WTC11 (cell line): ENCODE data around the gene RHBDL1. TPM values are rescaled to one million over a fixed set of nuclear protein-coding genes. Genes with fewer than 3 reads are reported as not detected.

Source experiments
- ATAC-seq: fragments of 200-7000 bp; cut with Tn5 transposase; 2 replicates; pipeline ENCODE4 v1.10.0; 2021; ENCODE audit warnings: mild to moderate bottlenecking, moderate library complexity
- CTCF ChIA-PET: fragments of 300-600 bp; sonication (Branson Sonifier 250); formaldehyde crosslinking; loops from one replicate; lab custom pipeline; 2021; ENCODE audit warnings: antibody characterized with exemption; lab: Charles Lee
- POLR2A ChIA-PET: fragments of 350-600 bp; sonication (Branson Sonifier 250); formaldehyde crosslinking; loops from one replicate; lab custom pipeline; 2021; ENCODE audit warnings: antibody characterized with exemption; lab: Charles Lee
- DNase-seq: peaks from one replicate; pipeline ENCODE4 v3.0.0; 2021; ENCODE audit warnings: low spot score
- H3K27ac Mint-ChIP-seq: 2 replicates; pipeline ENCODE4 v1.8.0; 2021; ENCODE audit warnings: mixed read lengths
- H3K27me3 Mint-ChIP-seq: 2 replicates; pipeline ENCODE4 v1.8.0; 2021; ENCODE audit warnings: low read depth, mild to moderate bottlenecking, moderate library complexity, mixed read lengths
- H3K36me3 Mint-ChIP-seq: 2 replicates; pipeline ENCODE4 v1.8.0; 2021; ENCODE audit warnings: mixed read lengths
- H3K4me1 Mint-ChIP-seq: 2 replicates; pipeline ENCODE4 v1.8.0; 2022; ENCODE audit warnings: mixed read lengths
- H3K4me3 Mint-ChIP-seq: 2 replicates; pipeline ENCODE4 v1.8.0; 2021; ENCODE audit warnings: mild to moderate bottlenecking, moderate library complexity, mixed read lengths
- H3K9me3 Mint-ChIP-seq: 2 replicates; pipeline ENCODE4 v1.8.0; 2021; ENCODE audit warnings: mixed read lengths
- ATF2 ChIP-seq: sonication (generic); formaldehyde crosslinking; IDR thresholded peaks from 2 replicates; pipeline ENCODE4 v1.8.1; 2022; ENCODE audit warnings: low read depth, missing genetic modification reagents, borderline replicate concordance
- E2F4 ChIP-seq: sonication (generic); formaldehyde crosslinking; IDR thresholded peaks from 2 replicates; pipeline ENCODE4 v1.8.1; 2022; ENCODE audit warnings: low read depth, mild to moderate bottlenecking, moderate library complexity, missing genetic modification reagents, borderline replicate concordance
- E2F5 ChIP-seq: sonication (generic); formaldehyde crosslinking; IDR thresholded peaks from 2 replicates; pipeline ENCODE4 v1.8.1; 2022; ENCODE audit warnings: mild to moderate bottlenecking, moderate library complexity, missing genetic modification reagents
- ESRRA ChIP-seq: sonication (generic); formaldehyde crosslinking; IDR thresholded peaks from 2 replicates; pipeline ENCODE4 v1.8.1; 2022; ENCODE audit warnings: mild to moderate bottlenecking, missing genetic modification reagents, borderline replicate concordance
- GRHL2 ChIP-seq: fragments of 250-450 bp; sonication (Bioruptor Pico); IDR thresholded peaks from 2 replicates; pipeline ENCODE4 v1.8.0; 2022; ENCODE audit warnings: mild to moderate bottlenecking, moderate library complexity; ENCODE audit not compliant: insufficient replicate concordance, severe bottlenecking
- MAX ChIP-seq: sonication (generic); formaldehyde crosslinking; IDR thresholded peaks from 2 replicates; pipeline ENCODE4 v1.8.0; 2022; ENCODE audit warnings: mild to moderate bottlenecking, missing genetic modification reagents
- MXD4 ChIP-seq: fragments of 250-450 bp; sonication (Bioruptor Pico); IDR thresholded peaks from 2 replicates; pipeline ENCODE4 v1.8.0; 2021; ENCODE audit warnings: mild to moderate bottlenecking, moderate library complexity, borderline replicate concordance
- NFATC4 ChIP-seq: fragments of 250-450 bp; sonication (Bioruptor Pico); IDR thresholded peaks from 2 replicates; pipeline ENCODE4 v1.9.0; 2021; ENCODE audit warnings: mild to moderate bottlenecking
- NFE2L1 ChIP-seq: sonication (generic); formaldehyde crosslinking; IDR thresholded peaks from 2 replicates; pipeline ENCODE4 v1.8.1; 2023; ENCODE audit warnings: missing genetic modification reagents
- PRRX2 ChIP-seq: fragments of 250-450 bp; sonication (Bioruptor Pico); IDR thresholded peaks from 2 replicates; pipeline ENCODE4 v1.8.0; 2021; ENCODE audit warnings: mild to moderate bottlenecking
- RORB ChIP-seq: fragments of 250-450 bp; sonication (Bioruptor Pico); IDR thresholded peaks from 2 replicates; pipeline ENCODE4 v1.9.0; 2021; ENCODE audit warnings: mild to moderate bottlenecking
- SMAD4 ChIP-seq: sonication (generic); formaldehyde crosslinking; IDR thresholded peaks from 2 replicates; pipeline ENCODE4 v1.8.0; 2022; ENCODE audit warnings: mild to moderate bottlenecking, missing genetic modification reagents
- STAT6 ChIP-seq: sonication (generic); formaldehyde crosslinking; conservative IDR thresholded peaks from 2 replicates; pipeline ENCODE4 v1.8.1; 2023; ENCODE audit warnings: mild to moderate bottlenecking, low read depth, missing genetic modification reagents, moderate library complexity
- TCF7 ChIP-seq: sonication (generic); formaldehyde crosslinking; IDR thresholded peaks from 2 replicates; pipeline ENCODE4 v1.8.0; 2022; ENCODE audit warnings: mild to moderate bottlenecking, low read depth, missing genetic modification reagents, moderate library complexity
- TEAD1 ChIP-seq: sonication (generic); formaldehyde crosslinking; IDR thresholded peaks from 2 replicates; pipeline ENCODE4 v1.8.0; 2022; ENCODE audit warnings: mild to moderate bottlenecking, missing genetic modification reagents
- TEAD4 ChIP-seq: sonication (generic); formaldehyde crosslinking; IDR thresholded peaks from 2 replicates; pipeline ENCODE4 v1.8.0; 2022; ENCODE audit warnings: mild to moderate bottlenecking, missing genetic modification reagents
- ZNF138 ChIP-seq: sonication (generic); formaldehyde crosslinking; conservative IDR thresholded peaks from 2 replicates; pipeline ENCODE4 v1.8.1; 2022; ENCODE audit warnings: mild to moderate bottlenecking, moderate library complexity, missing genetic modification reagents
- ZNF396 ChIP-seq: fragments of 250-450 bp; sonication (Bioruptor Pico); IDR thresholded peaks from 2 replicates; pipeline ENCODE4 v1.8.0; 2021; ENCODE audit warnings: mild to moderate bottlenecking, moderate library complexity, borderline replicate concordance
- ZNF671 ChIP-seq: fragments of 250-450 bp; sonication (Bioruptor Pico); IDR thresholded peaks from 2 replicates; pipeline ENCODE4 v1.8.0; 2021; ENCODE audit warnings: mild to moderate bottlenecking
- ZSCAN18 ChIP-seq: fragments of 250-450 bp; sonication (Bioruptor Pico); IDR thresholded peaks from 2 replicates; pipeline ENCODE4 v2.1.2; 2022; ENCODE audit warnings: mild to moderate bottlenecking, moderate library complexity
- total RNA-seq: library from RNA; stranded (reverse); gene quantifications from 3 replicates; pipeline ENCODE4 v1.2.3, GENCODE V29; 2021

Gene RHBDL1
- total RNA-seq, 1 experiment from 2014 or later = 8.2 TPM

- H3K27me3 Mint-ChIP-seq = no peaks in the 10 kb centered on the region
- no peak for TF ChIP-seq ZNF396 (CRISPR knock-in tag)
- no peak for TF ChIP-seq PRRX2
- no peak for TF ChIP-seq SMAD4 (CRISPR knock-in tag)
- no peak for TF ChIP-seq MXD4
- no peak for TF ChIP-seq TEAD1
- no peak for TF ChIP-seq E2F4 (CRISPR knock-in tag)
- TF ChIP-seq E2F5 = no peak
- TF ChIP-seq ESRRA (CRISPR knock-in tag) = no peak
- no peak for TF ChIP-seq TEAD4 (CRISPR knock-in tag)
- TF ChIP-seq ZNF138 (CRISPR knock-in tag) = no peak
- TF ChIP-seq GRHL2 (CRISPR knock-in tag) = no peak
- TF ChIP-seq TCF7 (CRISPR knock-in tag) = no peak
- no peak for TF ChIP-seq STAT6 (CRISPR knock-in tag)
- no peak for TF ChIP-seq NFATC4 (CRISPR knock-in tag)
- TF ChIP-seq, all 79 proteins: peak for 0
- H3K36me3 Mint-ChIP-seq = peaks cover 3% of the 10 kb centered on the region; the same call in 1 of the 2 replicates
- CTCF ChIA-PET = interaction anchor here (2.2 kb wide), 1 partner anchor 22 kb away, joined by 8 read pairs; the partner anchor contains the start of gene WDR90
- DNase-seq (no peak), ATAC-seq (no peak)
- POLR2A ChIA-PET = no interaction called here
- H3K9me3 Mint-ChIP-seq = no peaks in the 10 kb centered on the region
- peaks cover 37% of the 10 kb centered on the region for H3K4me1 Mint-ChIP-seq
- H3K4me3 Mint-ChIP-seq = no peak overlapping the region
- no peak overlapping the region for H3K27ac Mint-ChIP-seq
Observed at GRCh38 chr16:626787-627453, 48.6 kb upstream of the RHBDL1 start.

- no peaks in the 10 kb centered on the region for H3K27me3 Mint-ChIP-seq
- H3K4me1 Mint-ChIP-seq = peaks cover 29% of the 10 kb centered on the region
- ATAC-seq (no peak), DNase-seq (no peak)
- H3K27ac Mint-ChIP-seq = no peak overlapping the region
- CTCF ChIA-PET = interaction anchor here (1.0 to 2.2 kb wide), 2 partner anchors 21 to 45 kb away, joined by 4 to 8 read pairs; partner anchors contain the start of gene WDR90
- H3K4me3 Mint-ChIP-seq = no peak overlapping the region
- TF ChIP-seq RORB (CRISPR knock-in tag) (no peak), ZNF396 (CRISPR knock-in tag) (no peak), ZSCAN18 (CRISPR knock-in tag) (no peak), ZNF671 (CRISPR knock-in tag) (no peak), NFE2L1 (CRISPR knock-in tag) (no peak), MAX (peak; percentile 17; the same call in 1 of the 2 replicates), SMAD4 (CRISPR knock-in tag) (no peak), ATF2 (CRISPR knock-in tag) (no peak)
- no peaks in the 10 kb centered on the region for H3K9me3 Mint-ChIP-seq
- POLR2A ChIA-PET = no interaction called here
- H3K36me3 Mint-ChIP-seq = peaks cover 3% of the 10 kb centered on the region; the same call in 1 of the 2 replicates
Observed at GRCh38 chr16:627454-628239, 47.8 kb upstream of the RHBDL1 start.
